Loucy (cell line): Measurements from ENCODE around the gene LRRC72.

Experiments
- H2AFZ ChIP-seq: fragments of 200-600 bp; sonication (generic); 2 replicates; pipeline ENCODE4 v1.6.0; 2016; ENCODE audit warnings: antibody characterized with exemption, mild to moderate bottlenecking, low read length, moderate library complexity
- H3F3A ChIP-seq: fragments of 200-600 bp; 2 replicates; pipeline ENCODE4 v1.6.0; 2016; ENCODE audit warnings: antibody characterized with exemption, low read depth, mild to moderate bottlenecking
- H3K27me3 ChIP-seq: fragments of 200-600 bp; sonication (generic); 2 replicates; pipeline ENCODE4 v1.6.1; 2014; ENCODE audit warnings: low read length, mild to moderate bottlenecking; ENCODE audit not compliant: insufficient read depth, poor library complexity, severe bottlenecking
- H3K36me3 ChIP-seq: fragments of 200-600 bp; sonication (generic); 2 replicates; pipeline ENCODE4 v1.6.1; 2016; ENCODE audit warnings: low read length; ENCODE audit not compliant: insufficient read depth
- H3K4me1 ChIP-seq: fragments of 200-600 bp; sonication (generic); 2 replicates; pipeline ENCODE4 v1.5.1; 2014; ENCODE audit warnings: low read length, mild to moderate bottlenecking; ENCODE audit not compliant: insufficient read depth, poor library complexity, severe bottlenecking
- H3K4me2 ChIP-seq: fragments of 200-600 bp; sonication (generic); 2 replicates; pipeline ENCODE4 v1.6.0; 2014; ENCODE audit warnings: antibody characterized with exemption, low read length, low read depth, mild to moderate bottlenecking; ENCODE audit not compliant: poor library complexity, severe bottlenecking
- H3K4me3 ChIP-seq: fragments of 200-600 bp; sonication (generic); 2 replicates; pipeline ENCODE4 v1.5.1; 2014; ENCODE audit warnings: low read length, mild to moderate bottlenecking, mixed read lengths; ENCODE audit not compliant: poor library complexity, severe bottlenecking
- H3K79me2 ChIP-seq: fragments of 200-600 bp; sonication (generic); 2 replicates; pipeline ENCODE4 v1.6.1; 2014; ENCODE audit warnings: low read length; ENCODE audit not compliant: insufficient read depth
- H3K9ac ChIP-seq: fragments of 200-600 bp; sonication (generic); 2 replicates; pipeline ENCODE4 v1.6.0; 2014; ENCODE audit warnings: mild to moderate bottlenecking, low read depth, low read length, moderate library complexity; ENCODE audit not compliant: poor library complexity, severe bottlenecking
- H3K9me2 ChIP-seq: fragments of 200-600 bp; sonication (generic); replicated peaks from 2 replicates; pipeline ENCODE4 v1.6.1; 2016; ENCODE audit warnings: low read depth, low read length, mixed read lengths
- H3K9me3 ChIP-seq: fragments of 200-600 bp; sonication (generic); 2 replicates; pipeline ENCODE4 v1.6.1; 2014; ENCODE audit warnings: mild to moderate bottlenecking, antibody characterized with exemption, low read length, low read depth; ENCODE audit not compliant: insufficient read depth
- H4K20me1 ChIP-seq: fragments of 200-600 bp; sonication (generic); 2 replicates; pipeline ENCODE4 v1.6.0; 2014; ENCODE audit warnings: antibody characterized with exemption, low read length, mild to moderate bottlenecking; ENCODE audit not compliant: insufficient read depth, poor library complexity, severe bottlenecking
- EZH2phosphoT487 ChIP-seq: fragments of 200-600 bp; IDR thresholded peaks from 2 replicates; pipeline ENCODE4 v1.6.1; 2018; ENCODE audit warnings: antibody characterized with exemption, mild to moderate bottlenecking, moderate library complexity, borderline replicate concordance
- TF ChIP-seq, protein P1 (sequence below): fragments of 200-600 bp; sonication (generic); conservative IDR thresholded peaks from 2 replicates; pipeline ENCODE4 v1.5.1; 2014; ENCODE audit warnings: mild to moderate bottlenecking, antibody characterized with exemption, low read length

The LRRC72 gene

DNA sequence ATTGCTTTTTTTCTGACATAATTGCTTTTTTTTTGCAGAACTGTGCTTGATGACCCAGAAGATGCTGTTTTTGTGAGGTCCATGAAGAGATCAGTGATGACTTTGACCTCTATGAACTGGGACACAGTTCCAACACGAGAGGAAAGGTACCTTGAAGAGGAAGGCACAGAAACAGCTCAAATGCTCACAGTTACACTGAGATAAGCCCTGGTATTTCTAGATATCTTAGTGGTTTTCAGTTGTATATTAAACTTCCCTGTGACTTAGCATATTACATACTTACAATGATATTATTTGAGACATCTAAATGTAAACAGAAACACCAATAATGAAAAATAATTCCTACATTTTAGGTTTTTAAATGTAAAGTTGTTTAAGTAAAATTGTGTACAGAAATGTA lies 54.7 kb downstream of the LRRC72 start:
- Histone ChIP-seq H3K36me3 (no peaks in the 10 kb centered on the region), H3K27me3 (no peaks in the 10 kb centered on the region), H2AFZ (no peak overlapping the region), H3K9me3 (no peaks in the 10 kb centered on the region), H3K79me2 (no peaks in the 10 kb centered on the region), H3K9me2 (no peaks in the 10 kb centered on the region), H3F3A (no peaks in the 10 kb centered on the region), H3K4me3 (no peak overlapping the region), H3K4me2 (no peak overlapping the region), H4K20me1 (no peaks in the 10 kb centered on the region), H3K9ac (no peak overlapping the region), H3K4me1 (no peaks in the 10 kb centered on the region)
- TF ChIP-seq, protein P1, sequence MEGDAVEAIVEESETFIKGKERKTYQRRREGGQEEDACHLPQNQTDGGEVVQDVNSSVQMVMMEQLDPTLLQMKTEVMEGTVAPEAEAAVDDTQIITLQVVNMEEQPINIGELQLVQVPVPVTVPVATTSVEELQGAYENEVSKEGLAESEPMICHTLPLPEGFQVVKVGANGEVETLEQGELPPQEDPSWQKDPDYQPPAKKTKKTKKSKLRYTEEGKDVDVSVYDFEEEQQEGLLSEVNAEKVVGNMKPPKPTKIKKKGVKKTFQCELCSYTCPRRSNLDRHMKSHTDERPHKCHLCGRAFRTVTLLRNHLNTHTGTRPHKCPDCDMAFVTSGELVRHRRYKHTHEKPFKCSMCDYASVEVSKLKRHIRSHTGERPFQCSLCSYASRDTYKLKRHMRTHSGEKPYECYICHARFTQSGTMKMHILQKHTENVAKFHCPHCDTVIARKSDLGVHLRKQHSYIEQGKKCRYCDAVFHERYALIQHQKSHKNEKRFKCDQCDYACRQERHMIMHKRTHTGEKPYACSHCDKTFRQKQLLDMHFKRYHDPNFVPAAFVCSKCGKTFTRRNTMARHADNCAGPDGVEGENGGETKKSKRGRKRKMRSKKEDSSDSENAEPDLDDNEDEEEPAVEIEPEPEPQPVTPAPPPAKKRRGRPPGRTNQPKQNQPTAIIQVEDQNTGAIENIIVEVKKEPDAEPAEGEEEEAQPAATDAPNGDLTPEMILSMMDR: no peak
- no peak for TF ChIP-seq EZH2phosphoT487

DNA sequence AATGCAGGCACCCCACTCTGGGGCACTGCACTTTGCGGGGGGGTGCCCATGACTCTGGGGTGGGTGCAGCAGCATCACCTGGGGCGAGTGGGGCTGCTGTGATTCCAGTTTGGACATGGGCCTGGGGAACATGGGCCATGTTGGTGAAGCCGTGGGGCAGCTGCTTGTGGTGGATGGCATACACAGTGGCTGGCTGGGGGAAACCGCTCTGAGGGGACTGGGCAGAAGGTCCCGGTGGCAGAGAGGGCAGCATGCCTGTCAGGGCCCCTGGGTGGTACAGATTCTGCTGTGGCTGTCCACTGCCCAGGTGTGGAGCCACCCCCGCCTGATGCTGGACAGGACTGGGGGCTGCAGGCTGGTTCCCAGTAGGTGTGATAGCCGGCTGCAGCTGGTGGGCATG lies 57.2 kb downstream of the LRRC72 start:
- no peak for TF ChIP-seq EZH2phosphoT487
- TF ChIP-seq, protein P1: no peak
- no peaks in the 10 kb centered on the region for H3K27me3 ChIP-seq

DNA sequence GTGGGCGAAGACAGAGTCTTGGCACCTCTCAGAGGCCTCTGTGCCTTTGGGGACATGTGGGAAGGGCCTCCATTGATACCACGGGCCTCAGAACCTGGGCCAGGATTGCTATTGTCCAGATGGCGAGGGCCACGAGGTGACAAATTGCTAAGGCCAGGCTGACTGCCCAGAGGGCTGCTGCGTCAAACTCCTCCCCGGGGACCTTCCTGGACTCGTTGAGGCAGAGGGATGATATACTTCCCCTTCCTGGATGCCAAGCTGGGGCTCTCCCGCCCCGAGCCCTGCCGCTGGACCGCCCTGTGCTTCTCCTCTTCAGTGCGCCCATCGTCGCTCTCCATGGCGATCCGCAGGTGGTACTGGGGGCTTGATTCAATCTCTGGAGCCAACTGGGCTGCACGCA lies 58.9 kb downstream of the LRRC72 start:
- Histone ChIP-seq H3K4me3 (no peak overlapping the region), H3F3A (no peaks in the 10 kb centered on the region), H3K4me1 (no peaks in the 10 kb centered on the region), H3K9me2 (no peaks in the 10 kb centered on the region), H3K9me3 (no peaks in the 10 kb centered on the region), H3K9ac (no peak overlapping the region), H3K27me3 (no peaks in the 10 kb centered on the region), H3K36me3 (no peaks in the 10 kb centered on the region), H4K20me1 (no peaks in the 10 kb centered on the region), H3K79me2 (no peaks in the 10 kb centered on the region), H3K4me2 (no peak overlapping the region), H2AFZ (no peak overlapping the region)
- no peak for TF ChIP-seq EZH2phosphoT487
- TF ChIP-seq, protein P1: no peak

More for the DNA sequence above, 57.2 kb downstream of the LRRC72 start:
- Histone ChIP-seq H3K4me3 (no peak overlapping the region), H3K9ac (no peak overlapping the region), H3K9me3 (no peaks in the 10 kb centered on the region), H3F3A (no peaks in the 10 kb centered on the region), H4K20me1 (no peaks in the 10 kb centered on the region), H3K9me2 (no peaks in the 10 kb centered on the region), H3K79me2 (no peaks in the 10 kb centered on the region), H3K36me3 (no peaks in the 10 kb centered on the region), H3K4me2 (no peak overlapping the region), H3K4me1 (no peaks in the 10 kb centered on the region), H2AFZ (no peak overlapping the region)
